T-cell (primary cell): ENCODE results near the gene FKBP10. TPM values are rescaled to one million over a fixed set of nuclear protein-coding genes. Genes with fewer than 3 reads are reported as not detected.
"Not testable (repeated sequence)": the region's sequence is repeated elsewhere in the genome, so short reads cannot be mapped to it uniquely, and the experiment has no call there.

Experiments
- ATAC-seq, 4 experiments: fragments of 200-7000 bp in 3 of 4; fragments of 150-1000 bp in 1 of 4; cut with Tn5 transposase; replicated peaks in 1 of 4; 1 replicate in 3 of 4; 2 replicates in 1 of 4; pipeline ENCODE4 v1.10.0; 2021; ENCODE audit warnings: moderate library complexity in 3 of 4, mild to moderate bottlenecking in 2 of 4, moderate number of reproducible peaks in 1 of 4
- CTCF ChIA-PET, 2 donors: fragments of 300-600 bp; sonication (Branson Sonifier 250); formaldehyde crosslinking; loops; one replicate each; lab custom pipeline; 2022; ENCODE audit warnings: antibody characterized with exemption in 2 of 2; lab: Charles Lee
- POLR2A ChIA-PET, 2 donors: fragments of 300-600 bp; sonication (Branson Sonifier 250); formaldehyde crosslinking; loops; one replicate each; lab custom pipeline; 2022; ENCODE audit warnings: antibody characterized with exemption in 2 of 2; lab: Charles Lee
- DNase-seq, 35 experiments: peaks; one replicate each; pipeline versions ENCODE4 v3.0.0 to v3.0.0-alpha.2; 2013 to 2023
- H3K27ac ChIP-seq: one replicate; pipeline ENCODE4 v1.5.1; 2013; ENCODE audit warnings: low read length
- H3K27me3 ChIP-seq, 2 experiments: replicated peaks in 1 of 2; 1 replicate in 1 of 2; 2 replicates in 1 of 2; pipeline versions ENCODE4 v1.6.1 to v1.7.0; 2013; ENCODE audit warnings: low read length in 1 of 2, mixed read lengths in 1 of 2; ENCODE audit not compliant: control insufficient read depth in 2 of 2, insufficient read depth in 2 of 2; ENCODE audit errors: extremely low read depth in 1 of 2
- H3K36me3 ChIP-seq, 2 donors: 1 replicate in 1 of 2; 2 replicates in 1 of 2; pipeline versions ENCODE4 v1.6.1 to v1.7.0; 2013; ENCODE audit warnings: low read length in 1 of 2; ENCODE audit not compliant: control insufficient read depth in 2 of 2, insufficient read depth in 1 of 2; ENCODE audit errors: extremely low read depth in 1 of 2
- H3K4me1 ChIP-seq, 2 experiments: 1 replicate in 1 of 2; 2 replicates in 1 of 2; pipeline versions ENCODE4 v1.6.1 to v1.7.0; 2013; ENCODE audit warnings: low read length in 2 of 2, mixed read lengths in 1 of 2; ENCODE audit not compliant: insufficient read depth in 2 of 2, control insufficient read depth in 1 of 2; ENCODE audit errors: extremely low read depth in 1 of 2
- H3K4me3 ChIP-seq, 2 donors: 1 replicate in 1 of 2; 2 replicates in 1 of 2; pipeline versions ENCODE4 v1.5.1 to v1.7.0; 2013; ENCODE audit warnings: mild to moderate bottlenecking in 2 of 2, low read length in 1 of 2, moderate library complexity in 1 of 2; ENCODE audit not compliant: control insufficient read depth in 1 of 2; ENCODE audit errors: extremely low read depth in 1 of 2
- H3K9me3 ChIP-seq: 2 replicates; pipeline ENCODE4 v1.7.0; 2013
- H3K27ac Mint-ChIP-seq, 2 donors: one replicate each; pipeline ENCODE4 v1.8.0; 2020 to 2021; ENCODE audit warnings: mild to moderate bottlenecking in 2 of 2, mixed read lengths in 2 of 2
- H3K27me3 Mint-ChIP-seq, 2 donors: one replicate each; pipeline ENCODE4 v1.8.0; 2021 to 2022; ENCODE audit warnings: mixed read lengths in 2 of 2
- H3K36me3 Mint-ChIP-seq: one replicate; pipeline ENCODE4 v1.8.0; 2021; ENCODE audit warnings: mixed read lengths
- H3K4me1 Mint-ChIP-seq, 3 donors: one replicate each; pipeline ENCODE4 v1.8.0; 2020 to 2022; ENCODE audit warnings: mixed read lengths in 3 of 3, mild to moderate bottlenecking in 1 of 3
- H3K4me3 Mint-ChIP-seq, 3 donors: one replicate each; pipeline ENCODE4 v1.8.0; 2020 to 2022; ENCODE audit warnings: mild to moderate bottlenecking in 3 of 3, mixed read lengths in 3 of 3, moderate library complexity in 3 of 3
- H3K9me3 Mint-ChIP-seq, 3 donors: one replicate each; pipeline ENCODE4 v1.8.0; 2020 to 2022; ENCODE audit warnings: mixed read lengths in 3 of 3
- WGBS: methylation state at CpG from one replicate; pipeline ENCODE4 v1.1.5; 2013; ENCODE audit warnings: missing lambda C conversion rate; ENCODE audit not compliant: insufficient coverage; 5-methylcytosine and 5-hydroxymethylcytosine counted together
- total RNA-seq, 35 experiments: library from RNA in 6 of 35; stranded (reverse) in 6 of 35; fragments of 120-200 nt in 1 of 35; gene quantifications; one replicate each; pipeline versions ENCODE4 v1.2.1 to v1.2.4 and lab custom pipeline; 2013 to 2026

The FKBP10 gene
- total RNA-seq, 5 donors from 2014 or later (not counting 1 experiment from before 2014, with no cell fraction given), result 0.49 to 1.3 (median 1.1) TPM; not detected in 1

GRCh38 chr17:41822216-41823140, 9.7 kb downstream of the FKBP10 start:
- POLR2A ChIA-PET, result no interaction called here
- Mint-ChIP-seq H3K27ac (no peak overlapping the region), H3K4me1 (no peaks in the 10 kb centered on the region), H3K36me3 (no peaks in the 10 kb centered on the region), H3K4me3 (no peak overlapping the region), H3K9me3 (no peaks in the 10 kb centered on the region), H3K27me3 (peaks cover 0 to 2% of the 10 kb centered on the region in 2 donors)
- Histone ChIP-seq H3K4me3 (no peak overlapping the region), H3K36me3 (peaks cover 0 to 11% of the 10 kb centered on the region in 2 donors), H3K27me3 (peaks cover 0 to 15% of the 10 kb centered on the region in 2 experiments), H3K9me3 (no peaks in the 10 kb centered on the region), H3K4me1 (no peaks in the 10 kb centered on the region), H3K27ac (no peak overlapping the region)
- ATAC-seq (no peak), DNase-seq (no peak)
- 87% methylated on average over 10 of the region's 12 CpGs for WGBS
- CTCF ChIA-PET, result interaction anchor here in 1 of 2 donors (0.6 kb wide), 1 partner anchor 705 kb away, joined by 3 read pairs; no protein-coding TSS in a partner anchor

DNA sequence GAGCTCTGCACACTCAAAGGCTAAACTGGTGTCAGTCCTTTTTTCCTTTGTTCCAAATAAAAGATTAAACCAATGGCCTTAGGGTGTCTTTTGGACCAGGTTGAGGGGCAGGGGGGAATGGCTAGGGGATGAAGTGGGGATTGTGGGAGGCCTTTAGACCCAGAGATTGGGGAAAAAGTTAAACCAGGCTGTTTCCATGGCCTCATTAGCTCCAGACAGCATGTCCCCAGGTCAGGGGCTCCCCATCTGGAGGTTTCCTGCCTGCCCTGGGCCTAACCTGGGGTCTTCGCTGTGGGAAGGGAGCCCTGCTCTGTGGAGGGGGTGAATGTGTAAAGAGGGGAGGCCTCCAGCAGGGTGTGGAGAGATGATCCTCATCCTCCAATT, 10.3 kb downstream of the FKBP10 start:
- CTCF ChIA-PET, result interaction anchor here in 1 of 2 donors (0.6 kb wide), 1 partner anchor 706 kb away, joined by 3 read pairs; no protein-coding TSS in a partner anchor
- H3K4me1 ChIP-seq, result no peaks in the 10 kb centered on the region
- DNase-seq (no peak), ATAC-seq (no peak)
- H3K27me3 Mint-ChIP-seq, result peaks cover 0 to 2% of the 10 kb centered on the region in 2 donors
- no peak overlapping the region for H3K27ac ChIP-seq
- H3K36me3 ChIP-seq, result peaks cover 0 to 12% of the 10 kb centered on the region in 2 donors
- H3K9me3 ChIP-seq, result no peaks in the 10 kb centered on the region
- no peaks in the 10 kb centered on the region for H3K4me1 Mint-ChIP-seq
- H3K4me3 Mint-ChIP-seq, result no peak overlapping the region
- peaks cover 0 to 12% of the 10 kb centered on the region in 2 experiments for H3K27me3 ChIP-seq
- H3K36me3 Mint-ChIP-seq, result no peaks in the 10 kb centered on the region
- no peaks in the 10 kb centered on the region for H3K9me3 Mint-ChIP-seq
- no peak overlapping the region for H3K27ac Mint-ChIP-seq
- no CpG with 5 or more reads among the region's 1 CpG for WGBS
- no peak overlapping the region for H3K4me3 ChIP-seq
- POLR2A ChIA-PET, result no interaction called here

GRCh38 chr17:41823580-41823979, 10.8 kb downstream of the FKBP10 start:
- Histone ChIP-seq H3K4me3 (no peak overlapping the region), H3K27me3 (peaks cover 0 to 11% of the 10 kb centered on the region in 2 experiments), H3K27ac (no peak overlapping the region), H3K4me1 (no peaks in the 10 kb centered on the region), H3K36me3 (peaks cover 0 to 12% of the 10 kb centered on the region in 2 donors), H3K9me3 (no peaks in the 10 kb centered on the region)
- ATAC-seq, result no peak
- Mint-ChIP-seq H3K4me1 (no peaks in the 10 kb centered on the region), H3K27me3 (peaks cover 0 to 2% of the 10 kb centered on the region in 2 donors), H3K27ac (no peak overlapping the region), H3K36me3 (peaks cover under 1% of the 10 kb centered on the region), H3K9me3 (no peaks in the 10 kb centered on the region), H3K4me3 (no peak overlapping the region)
- DNase-seq, result no peak
- POLR2A ChIA-PET, result no interaction called here
- WGBS, result 92% methylated on average over 6 of the region's 7 CpGs
- CTCF ChIA-PET, result no interaction called here

DNA sequence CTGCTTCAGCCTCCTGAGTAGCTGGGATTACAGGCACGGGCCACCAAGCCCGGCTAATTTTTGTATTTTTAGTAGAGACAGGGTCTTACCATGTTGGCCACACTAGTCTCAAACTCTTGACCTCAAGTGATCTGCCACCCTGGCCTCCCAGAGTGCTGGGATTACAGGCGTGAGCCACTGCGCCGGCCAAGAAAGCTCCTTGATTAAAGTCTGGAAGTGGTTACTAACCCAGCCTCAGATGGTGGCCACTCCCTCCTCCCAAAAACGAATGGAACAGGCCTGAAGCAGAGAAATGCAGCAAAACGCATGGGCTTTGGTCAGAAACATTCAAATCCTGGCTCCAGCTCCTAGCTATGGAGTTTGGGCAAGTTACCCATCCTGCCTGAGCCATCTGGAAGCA, 11.3 kb downstream of the FKBP10 start:
- POLR2A ChIA-PET, result no interaction called here
- H3K4me3 Mint-ChIP-seq, result no peak overlapping the region

DNA sequence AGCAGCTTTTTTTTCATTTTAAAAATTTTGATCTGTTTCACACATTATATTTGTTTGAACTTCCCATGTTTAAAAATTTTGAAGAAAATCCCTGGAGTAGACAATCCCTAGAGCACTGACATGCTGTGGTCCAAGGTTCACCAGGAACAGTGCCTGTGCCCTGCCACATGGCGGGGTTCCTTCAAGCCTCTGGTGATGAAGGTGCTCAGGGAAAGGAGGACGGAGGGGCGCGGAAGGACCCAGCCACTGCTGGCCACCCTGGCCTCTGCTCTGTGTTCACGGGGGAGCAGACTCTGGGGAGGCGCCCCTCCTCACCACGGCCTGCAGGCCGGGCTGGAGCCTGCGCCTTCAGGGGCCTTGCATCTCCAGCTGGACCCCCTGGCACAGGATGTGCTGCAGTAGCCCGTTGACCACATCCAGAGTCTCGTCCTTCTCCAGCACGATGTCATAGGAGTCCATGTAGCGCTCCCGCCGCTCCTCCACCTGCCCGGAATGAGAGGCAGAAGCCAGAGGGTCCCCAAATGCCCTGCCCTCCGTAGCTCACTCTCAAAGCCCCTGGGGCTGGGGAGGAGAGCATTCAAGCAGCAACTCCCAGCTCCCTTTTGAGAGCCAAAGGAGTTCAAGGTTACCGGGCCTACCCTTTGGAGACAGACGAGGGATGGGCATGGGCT, 12.5 kb downstream of the FKBP10 start:
- H3K4me1 ChIP-seq, result no peaks in the 10 kb centered on the region
- no peak overlapping the region for H3K4me3 ChIP-seq
- peaks cover 12% of the 10 kb centered on the region for H3K36me3 Mint-ChIP-seq
- ChIA-PET POLR2A (no interaction called here), CTCF (interaction anchor here in 1 of 2 donors (0.6 kb wide), 1 partner anchor 37 kb away, joined by 3 read pairs; no protein-coding TSS in a partner anchor)
- no peak overlapping the region for H3K27ac ChIP-seq
- ATAC-seq, result no peak
- H3K27me3 ChIP-seq, result no peaks in the 10 kb centered on the region
- H3K4me1 Mint-ChIP-seq, result no peaks in the 10 kb centered on the region
- no peak overlapping the region for H3K4me3 Mint-ChIP-seq
- H3K9me3 ChIP-seq, result no peaks in the 10 kb centered on the region
- H3K36me3 ChIP-seq, result peaks cover 8 to 19% of the 10 kb centered on the region in 2 donors
- peaks cover 0 to 2% of the 10 kb centered on the region in 2 donors for H3K27me3 Mint-ChIP-seq
- no peak for DNase-seq
- H3K9me3 Mint-ChIP-seq, result no peaks in the 10 kb centered on the region
- WGBS, result 99% methylated on average over 15 of the region's 19 CpGs
- H3K27ac Mint-ChIP-seq, result no peak overlapping the region

More for the DNA sequence above, 11.3 kb downstream of the FKBP10 start:
- no peak overlapping the region for H3K27ac Mint-ChIP-seq
- peaks cover 5% of the 10 kb centered on the region for H3K36me3 Mint-ChIP-seq
- ATAC-seq (no peak), DNase-seq (no peak)
- Histone ChIP-seq H3K4me3 (no peak overlapping the region), H3K4me1 (no peaks in the 10 kb centered on the region), H3K36me3 (peaks cover 0 to 14% of the 10 kb centered on the region in 2 donors), H3K27ac (no peak overlapping the region), H3K27me3 (peaks cover 0 to 8% of the 10 kb centered on the region in 2 experiments), H3K9me3 (no peaks in the 10 kb centered on the region)
- peaks cover 0 to 2% of the 10 kb centered on the region in 2 donors for H3K27me3 Mint-ChIP-seq
- H3K9me3 Mint-ChIP-seq, result no peaks in the 10 kb centered on the region
- no peaks in the 10 kb centered on the region for H3K4me1 Mint-ChIP-seq
- CTCF ChIA-PET, result no interaction called here
- 77% methylated on average over 5 of the region's 7 CpGs for WGBS

DNA sequence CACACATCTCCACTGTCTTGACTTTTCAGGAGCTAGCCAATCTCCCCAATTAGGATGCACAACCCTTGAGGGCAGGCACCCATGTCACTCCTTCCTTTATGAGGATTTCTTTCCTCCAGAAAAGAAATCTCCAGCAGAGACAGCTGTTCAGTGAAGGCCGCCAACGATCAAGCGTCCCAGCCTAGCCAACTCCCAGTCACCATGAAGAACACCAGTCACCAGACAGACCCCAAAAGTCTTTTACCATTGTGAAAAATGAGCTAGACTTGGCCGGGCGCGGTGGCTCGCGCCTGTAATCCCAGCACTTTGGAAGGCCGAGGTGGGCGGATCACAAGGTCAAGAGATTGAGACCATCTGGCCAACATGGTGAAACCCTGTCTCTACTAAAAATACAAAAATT, 17.2 kb downstream of the FKBP10 start:
- H3K4me1 Mint-ChIP-seq, H3K27ac Mint-ChIP-seq: not testable (repeated sequence)

More for the DNA sequence above, 17.2 kb downstream of the FKBP10 start:
- H3K9me3 Mint-ChIP-seq, H3K4me3 ChIP-seq, H3K27me3 Mint-ChIP-seq, H3K4me1 ChIP-seq, ATAC-seq, POLR2A ChIA-PET, CTCF ChIA-PET, H3K27ac ChIP-seq, H3K27me3 ChIP-seq, H3K9me3 ChIP-seq, H3K4me3 Mint-ChIP-seq, DNase-seq: not testable (repeated sequence)
- peaks cover 21% of the 10 kb centered on the region for H3K36me3 Mint-ChIP-seq
- 78% methylated on average over 8 of the region's 10 CpGs for WGBS
- H3K36me3 ChIP-seq, result peaks cover 13 to 32% of the 10 kb centered on the region in 2 donors
